ENCODE data around the gene ZMYND12.

Gene ZMYND12

GRCh38 chr1:42439940-42440339 lies 15.9 kb downstream of the ZMYND12 start:
- no peak for DNase-seq (ENCODE audit: low spot score)

GRCh38 chr1:42434340-42434739 lies 21.5 kb downstream of the ZMYND12 start:
- DNase-seq (ENCODE audit: low spot score): no peak

- DNase-seq (ENCODE audit: low spot score): no peak
These were observed 22.5 kb downstream of the ZMYND12 start for GRCh38 chr1:42433369-42433768.

GRCh38 chr1:42432714-42433113 lies 23.1 kb downstream of the ZMYND12 start:
- DNase-seq (ENCODE audit: low spot score): no peak

GRCh38 chr1:42431514-42431913 lies 24.3 kb downstream of the ZMYND12 start:
- DNase-seq (ENCODE audit: low spot score): no peak

- DNase-seq (ENCODE audit: low spot score): no peak
These were observed 25.3 kb downstream of the ZMYND12 start for GRCh38 chr1:42430286-42431135.

- DNase-seq (ENCODE audit: low spot score): no peak
These were observed 26.2 kb downstream of the ZMYND12 start for GRCh38 chr1:42429603-42430002.

GRCh38 chr1:42427240-42427639 lies 28.6 kb downstream of the ZMYND12 start:
- DNase-seq (ENCODE audit: low spot score): no peak

- DNase-seq (ENCODE audit: low spot score): no peak
These were observed 31.6 kb downstream of the ZMYND12 start for GRCh38 chr1:42424201-42424600.

GRCh38 chr1:42423681-42424080 lies 32.1 kb downstream of the ZMYND12 start:
- no peak for DNase-seq (ENCODE audit: low spot score)

- no peak for DNase-seq (ENCODE audit: low spot score)
These were observed 33.1 kb downstream of the ZMYND12 start for GRCh38 chr1:42422737-42423136.

GRCh38 chr1:42420911-42421585 lies 34.8 kb downstream of the ZMYND12 start:
- DNase-seq (ENCODE audit: low spot score): no peak

GRCh38 chr1:42420121-42420520 lies 35.7 kb downstream of the ZMYND12 start:
- DNase-seq (ENCODE audit: low spot score): no peak

GRCh38 chr1:42419126-42419821 lies 36.5 kb downstream of the ZMYND12 start:
- DNase-seq (ENCODE audit: low spot score): no peak

- DNase-seq (ENCODE audit: low spot score): no peak
These were observed 37.3 kb downstream of the ZMYND12 start for GRCh38 chr1:42418516-42418915.

GRCh38 chr1:42417166-42417565 lies 38.7 kb downstream of the ZMYND12 start:
- DNase-seq (ENCODE audit: low spot score): no peak

- DNase-seq (ENCODE audit: low spot score): no peak
These were observed 41.0 kb downstream of the ZMYND12 start for GRCh38 chr1:42414551-42415496.

GRCh38 chr1:42403880-42404400 lies 51.9 kb downstream of the ZMYND12 start:
- no peak for DNase-seq (ENCODE audit: low spot score)

- no peak for DNase-seq (ENCODE audit: low spot score)
These were observed 56.3 kb downstream of the ZMYND12 start for GRCh38 chr1:42399315-42400100.

GRCh38 chr1:42392967-42393848 lies 62.6 kb downstream of the ZMYND12 start:
- DNase-seq (ENCODE audit: low spot score): no peak

Measured in germinal center (tissue), 1 donor.